Peyer's patch (tissue), 4 donors: ENCODE results near the gene PLCL2. TPM values are rescaled to one million over a fixed set of nuclear protein-coding genes. Genes with fewer than 3 reads are reported as not detected.

Experiments used
- DNase-seq, 3 donors: peaks; one replicate each; pipeline ENCODE4 v3.0.0-alpha.2; 2017 to 2019
- H3K27ac ChIP-seq, 4 donors: fragments of 200-600 bp; sonication (generic); one replicate each; pipeline ENCODE4 v1.5.1; 2016 to 2019
- H3K27me3 ChIP-seq, 2 donors: fragments of 200-600 bp; sonication (generic); one replicate each; pipeline ENCODE4 v1.5.1; 2019
- H3K36me3 ChIP-seq, 3 donors: fragments of 200-600 bp; sonication (generic); one replicate each; pipeline ENCODE4 v1.5.1; 2016 to 2019
- H3K4me1 ChIP-seq, 4 donors: fragments of 200-600 bp; sonication (generic); one replicate each; pipeline ENCODE4 v1.5.1; 2016 to 2019
- H3K4me3 ChIP-seq, 4 donors: fragments of 200-600 bp; sonication (generic); 1 replicate in 3 of 4; 2 replicates in 1 of 4; pipeline ENCODE4 v1.5.1; 2016 to 2019; ENCODE audit warnings: mild to moderate bottlenecking in 1 of 4
- H3K9me3 ChIP-seq, 4 donors: fragments of 200-600 bp; sonication (generic); one replicate each; pipeline ENCODE4 v1.5.1; 2016 to 2019; ENCODE audit warnings: mild to moderate bottlenecking in 1 of 4
- CTCF ChIP-seq, 6 experiments: fragments of 450-650 bp in 4 of 6; fragments of 200-600 bp in 2 of 6; sonication (generic) in 1 of 6; IDR thresholded peaks; one replicate each; pipeline ENCODE4 v1.5.1; 2017 to 2019; ENCODE audit warnings: antibody characterized with exemption in 6 of 6, mild to moderate bottlenecking in 3 of 6, moderate library complexity in 1 of 6
- POLR2A ChIP-seq, 2 donors: fragments of 450-650 bp; IDR thresholded peaks; one replicate each; pipeline ENCODE4 v1.5.1; 2017; ENCODE audit warnings: antibody characterized with exemption in 2 of 2, mild to moderate bottlenecking in 2 of 2, moderate library complexity in 2 of 2
- total RNA-seq, 4 donors: library from RNA; depleted of rRNA; stranded (reverse); fragments of >200 nt; gene quantifications; one replicate each; pipeline ENCODE4 v1.1.0, GENCODE V29; 2016

The PLCL2 gene
- total RNA-seq, 4 donors from 2014 or later, result 21.8 to 39.6 (median 25.4) TPM

GRCh38 chr3:17054301-17054981 is 169.7 kb downstream of the PLCL2 start:
- Histone ChIP-seq H3K4me3 (no peak overlapping the region), H3K27me3 (no peaks in the 10 kb centered on the region), H3K36me3 (no peaks in the 10 kb centered on the region), H3K27ac (no peak overlapping the region), H3K4me1 (no peaks in the 10 kb centered on the region), H3K9me3 (no peaks in the 10 kb centered on the region)
- TF ChIP-seq CTCF (IDR thresholded peaks at IDR 0.05) (no peak), POLR2A (IDR thresholded peaks at IDR 0.05) (no peak)
- DNase-seq, result no peak

GRCh38 chr3:17054982-17055343 is 170.2 kb downstream of the PLCL2 start:
- no peak for DNase-seq
- H3K4me1 ChIP-seq, result no peaks in the 10 kb centered on the region
- H3K9me3 ChIP-seq, result no peaks in the 10 kb centered on the region
- TF ChIP-seq POLR2A (IDR thresholded peaks at IDR 0.05) (no peak), CTCF (IDR thresholded peaks at IDR 0.05) (no peak)
- H3K4me3 ChIP-seq, result no peak overlapping the region
- no peaks in the 10 kb centered on the region for H3K27me3 ChIP-seq
- H3K36me3 ChIP-seq, result no peaks in the 10 kb centered on the region
- no peak overlapping the region for H3K27ac ChIP-seq

- no peak overlapping the region for H3K27ac ChIP-seq
- no peak overlapping the region for H3K4me3 ChIP-seq
- DNase-seq, result no peak
- no peaks in the 10 kb centered on the region for H3K27me3 ChIP-seq
- no peaks in the 10 kb centered on the region for H3K9me3 ChIP-seq
- no peak for TF ChIP-seq POLR2A (IDR thresholded peaks at IDR 0.05)
- TF ChIP-seq CTCF (IDR thresholded peaks at IDR 0.05), result no peak
- no peaks in the 10 kb centered on the region for H3K36me3 ChIP-seq
- no peaks in the 10 kb centered on the region for H3K4me1 ChIP-seq
These were observed 170.9 kb downstream of the PLCL2 start for GRCh38 chr3:17055374-17056276.

GRCh38 chr3:17057321-17057720 is 172.6 kb downstream of the PLCL2 start:
- Histone ChIP-seq H3K36me3 (no peaks in the 10 kb centered on the region), H3K4me1 (no peaks in the 10 kb centered on the region), H3K27me3 (no peaks in the 10 kb centered on the region), H3K4me3 (no peak overlapping the region), H3K27ac (no peak overlapping the region), H3K9me3 (no peaks in the 10 kb centered on the region)
- no peak for DNase-seq
- no peak for TF ChIP-seq POLR2A (IDR thresholded peaks at IDR 0.05)
- TF ChIP-seq CTCF (IDR thresholded peaks at IDR 0.05), result no peak

GRCh38 chr3:17059989-17060550 is 175.3 kb downstream of the PLCL2 start:
- TF ChIP-seq CTCF (IDR thresholded peaks at IDR 0.05), result no peak
- TF ChIP-seq POLR2A (IDR thresholded peaks at IDR 0.05), result no peak
- Histone ChIP-seq H3K9me3 (no peaks in the 10 kb centered on the region), H3K27me3 (no peaks in the 10 kb centered on the region), H3K27ac (no peak overlapping the region), H3K4me1 (no peaks in the 10 kb centered on the region), H3K36me3 (no peaks in the 10 kb centered on the region), H3K4me3 (no peak overlapping the region)
- no peak for DNase-seq
